Transverse colon (tissue), 3 donors: ENCODE measurements around the gene ZFAND6.

Experiments used
- CTCF ChIP-seq, 5 experiments: fragments of 200-600 bp in 3 of 5; fragments of 450-650 bp in 2 of 5; sonication (generic) in 3 of 5; IDR thresholded peaks; 1 replicate in 2 of 5; 2 replicates in 3 of 5; pipeline ENCODE4 v1.5.1; 2016 to 2017; ENCODE audit warnings: antibody characterized with exemption in 5 of 5, inconsistent platforms in 3 of 5, mild to moderate bottlenecking in 2 of 5, moderate library complexity in 1 of 5
- EP300 ChIP-seq: sonication (generic); formaldehyde crosslinking; IDR thresholded peaks from one replicate; pipeline ENCODE4 v1.6.1; 2017; ENCODE audit warnings: antibody characterized with exemption, low read depth
- POLR2A ChIP-seq: fragments of 450-650 bp; IDR thresholded peaks from one replicate; pipeline ENCODE4 v1.6.1; 2016; ENCODE audit warnings: antibody characterized with exemption, mild to moderate bottlenecking, moderate library complexity

- TF ChIP-seq POLR2A (no peak), CTCF (IDR thresholded peaks at IDR 0.05) (no peak), EP300 (no peak)
These were observed 103.7 kb downstream of the ZFAND6 start for GRCh38 chr15:80163217-80163616.
